ENCODE results near the gene SEC16A. TPM values are rescaled to one million over a fixed set of nuclear protein-coding genes. Genes with fewer than 3 reads are reported as not detected.

SEC16A gene
- total RNA-seq, 2 experiments from 2014 or later, result 69.4 to 71.2 TPM

DNA sequence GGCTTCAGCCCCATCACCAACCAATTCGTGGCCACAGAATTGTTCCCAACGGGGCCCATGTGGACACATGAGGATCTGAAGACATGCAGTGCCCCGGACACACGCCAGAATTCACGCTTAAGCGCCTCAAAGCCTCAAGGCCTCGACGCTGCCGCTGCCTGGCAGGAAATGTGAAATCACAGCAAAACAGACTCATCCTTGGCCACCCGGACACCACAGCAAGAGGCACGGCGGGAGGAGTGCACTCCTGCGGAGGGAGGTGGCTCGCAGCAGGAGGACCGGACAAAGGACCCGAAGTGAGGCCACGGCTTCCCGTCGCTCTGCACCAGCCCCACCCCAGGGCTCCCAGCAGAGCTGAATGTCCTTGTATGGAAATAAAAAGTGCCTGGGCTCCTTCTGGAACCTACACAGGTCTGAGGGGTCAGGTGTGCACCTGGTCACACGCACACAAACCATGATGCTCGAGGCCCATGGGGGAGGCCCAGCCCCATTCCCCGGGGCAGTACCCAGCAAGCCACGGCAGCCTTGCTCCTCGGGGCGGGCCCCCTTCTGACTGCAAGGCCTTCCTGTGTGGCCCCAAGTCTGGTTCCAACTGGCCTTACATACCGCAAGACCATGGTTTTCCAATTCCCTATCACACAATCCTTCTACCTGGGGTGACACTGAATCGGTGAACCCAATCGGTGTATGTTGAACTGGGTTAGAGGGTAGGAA is 10.0 kb downstream of the SEC16A start:
- Mint-ChIP-seq H3K4me3 (no peak overlapping the region), H3K27me3 (no peaks in the 10 kb centered on the region), H3K9me3 (no peaks in the 10 kb centered on the region), H3K27ac (no peak overlapping the region), H3K4me1 (peaks cover under 1% of the 10 kb centered on the region), H3K36me3 (peaks cover 4% of the 10 kb centered on the region)
- DNase-seq, result no peak

DNA sequence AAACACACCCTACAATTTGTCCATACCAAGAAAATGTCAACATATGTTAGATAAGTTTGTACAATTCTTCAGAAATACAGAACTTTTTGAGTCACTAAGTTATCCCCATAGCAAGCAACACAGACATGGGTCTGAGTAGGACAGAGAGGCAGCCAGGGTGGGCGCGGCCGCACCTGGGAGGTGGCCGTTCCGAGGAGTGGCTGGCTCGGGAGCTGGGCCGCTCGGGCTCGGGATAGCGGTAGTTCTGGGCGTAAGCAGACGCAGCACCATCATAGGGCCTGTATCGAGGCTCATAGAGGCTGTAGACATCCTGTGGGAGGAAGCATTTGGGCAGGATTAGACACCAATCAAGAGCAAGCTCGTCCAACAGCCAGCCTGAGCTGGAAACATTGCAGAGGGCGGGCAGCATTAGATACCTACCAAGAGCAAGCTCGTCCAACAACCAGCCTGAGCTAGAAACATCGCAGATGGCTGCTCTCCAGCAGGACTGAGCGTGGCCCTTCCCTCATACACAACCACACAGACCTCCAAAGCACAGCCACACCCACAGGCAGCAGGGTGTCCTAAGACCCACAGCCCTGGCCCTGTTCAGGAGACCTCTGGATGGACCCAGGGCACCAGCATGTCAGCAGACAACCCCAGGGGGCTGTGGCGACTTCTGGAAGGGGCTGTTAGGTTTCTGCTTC is 10.9 kb downstream of the SEC16A start:
- peaks cover 4% of the 10 kb centered on the region for H3K36me3 Mint-ChIP-seq

GRCh38 chr9:136470792-136471469 is 11.9 kb downstream of the SEC16A start:
- Mint-ChIP-seq H3K36me3 (peaks cover 4% of the 10 kb centered on the region), H3K27me3 (no peaks in the 10 kb centered on the region), H3K4me3 (no peak overlapping the region), H3K27ac (no peak overlapping the region), H3K9me3 (no peaks in the 10 kb centered on the region), H3K4me1 (no peaks in the 10 kb centered on the region)
- no peak for DNase-seq

More for the DNA sequence above, 10.9 kb downstream of the SEC16A start:
- Mint-ChIP-seq H3K9me3 (no peaks in the 10 kb centered on the region), H3K4me1 (no peaks in the 10 kb centered on the region), H3K27me3 (no peaks in the 10 kb centered on the region), H3K27ac (no peak overlapping the region), H3K4me3 (no peak overlapping the region)
- DNase-seq, result no peak

GRCh38 chr9:136470356-136470755 is 12.5 kb downstream of the SEC16A start:
- Mint-ChIP-seq H3K9me3 (no peaks in the 10 kb centered on the region), H3K27ac (no peak overlapping the region), H3K27me3 (no peaks in the 10 kb centered on the region), H3K4me1 (no peaks in the 10 kb centered on the region), H3K36me3 (peaks cover 6% of the 10 kb centered on the region), H3K4me3 (no peak overlapping the region)
- no peak for DNase-seq

- H3K27me3 Mint-ChIP-seq, result no peaks in the 10 kb centered on the region
- H3K9me3 Mint-ChIP-seq, result no peaks in the 10 kb centered on the region
- H3K27ac Mint-ChIP-seq, result no peak overlapping the region
- H3K4me1 Mint-ChIP-seq, result no peaks in the 10 kb centered on the region
- peaks cover 11% of the 10 kb centered on the region for H3K36me3 Mint-ChIP-seq
- H3K4me3 Mint-ChIP-seq, result no peak overlapping the region
- no peak for DNase-seq
Observed at GRCh38 chr9:136467766-136468165, 15.1 kb downstream of the SEC16A start.

DNA sequence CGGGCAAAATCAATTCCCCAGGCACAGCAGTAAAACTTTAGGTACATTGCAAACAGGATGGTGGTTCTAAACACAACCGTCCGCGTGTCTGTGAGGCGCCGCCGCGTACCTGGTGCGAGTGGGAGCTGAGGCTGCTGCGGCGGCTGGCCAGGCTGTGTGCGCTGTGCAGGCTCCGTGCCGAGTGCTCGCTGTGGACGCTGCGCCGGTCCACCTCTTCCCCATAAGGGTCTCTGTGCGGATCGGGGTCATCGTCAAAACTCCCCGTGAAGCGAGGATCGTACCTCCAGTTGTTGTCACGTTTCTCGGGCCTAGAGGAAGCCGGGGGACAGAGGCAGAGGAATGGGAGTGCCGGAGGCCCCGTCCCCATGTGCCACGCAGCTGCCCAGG is 16.7 kb downstream of the SEC16A start:
- H3K27me3 Mint-ChIP-seq, result no peaks in the 10 kb centered on the region
- no peaks in the 10 kb centered on the region for H3K4me1 Mint-ChIP-seq
- peaks cover 16% of the 10 kb centered on the region for H3K36me3 Mint-ChIP-seq
- H3K27ac Mint-ChIP-seq, result no peak overlapping the region
- H3K4me3 Mint-ChIP-seq, result no peak overlapping the region
- H3K9me3 Mint-ChIP-seq, result no peaks in the 10 kb centered on the region
- DNase-seq, result no peak

DNA sequence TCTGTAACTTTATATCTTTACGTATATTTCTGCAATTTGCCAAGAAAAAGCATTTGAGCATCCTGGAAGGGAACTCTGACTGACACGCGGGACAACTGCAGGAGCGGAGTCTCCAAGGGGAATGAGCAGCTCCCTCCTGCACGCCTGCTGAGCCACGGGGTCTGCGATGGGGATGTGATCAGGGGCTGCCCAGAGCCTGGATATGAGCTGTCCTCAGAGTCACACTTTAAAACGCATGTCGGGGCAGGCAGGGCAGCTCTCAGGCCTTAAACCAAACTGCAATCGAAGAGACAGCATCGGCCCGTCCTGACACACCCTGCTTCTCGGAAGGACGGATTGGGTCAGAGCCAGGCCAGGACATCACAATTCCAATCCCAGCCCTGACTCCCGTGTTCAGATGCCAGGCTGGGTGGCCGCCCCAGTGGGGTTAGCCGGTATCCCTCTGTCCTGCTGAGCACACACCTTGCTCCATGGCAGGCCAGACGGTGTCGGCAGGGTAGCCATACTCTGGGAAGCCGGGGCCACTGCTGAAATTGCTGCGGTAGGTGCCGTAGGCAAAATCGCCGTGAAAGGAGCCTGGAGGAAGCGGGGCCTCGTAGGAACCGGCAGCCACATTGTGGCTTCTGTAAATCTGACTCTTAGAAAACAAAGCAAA is 17.2 kb downstream of the SEC16A start:
- no peak overlapping the region for H3K4me3 Mint-ChIP-seq
- no peaks in the 10 kb centered on the region for H3K4me1 Mint-ChIP-seq
- peaks cover 16% of the 10 kb centered on the region for H3K36me3 Mint-ChIP-seq
- DNase-seq, result no peak
- H3K9me3 Mint-ChIP-seq, result no peaks in the 10 kb centered on the region
- H3K27me3 Mint-ChIP-seq, result no peaks in the 10 kb centered on the region
- no peak overlapping the region for H3K27ac Mint-ChIP-seq

GRCh38 chr9:136464241-136464640 is 18.6 kb downstream of the SEC16A start:
- DNase-seq, result no peak
- Mint-ChIP-seq H3K27ac (no peak overlapping the region), H3K9me3 (no peaks in the 10 kb centered on the region), H3K36me3 (peaks cover 24% of the 10 kb centered on the region), H3K4me1 (no peaks in the 10 kb centered on the region), H3K27me3 (no peaks in the 10 kb centered on the region), H3K4me3 (no peak overlapping the region)

DNA sequence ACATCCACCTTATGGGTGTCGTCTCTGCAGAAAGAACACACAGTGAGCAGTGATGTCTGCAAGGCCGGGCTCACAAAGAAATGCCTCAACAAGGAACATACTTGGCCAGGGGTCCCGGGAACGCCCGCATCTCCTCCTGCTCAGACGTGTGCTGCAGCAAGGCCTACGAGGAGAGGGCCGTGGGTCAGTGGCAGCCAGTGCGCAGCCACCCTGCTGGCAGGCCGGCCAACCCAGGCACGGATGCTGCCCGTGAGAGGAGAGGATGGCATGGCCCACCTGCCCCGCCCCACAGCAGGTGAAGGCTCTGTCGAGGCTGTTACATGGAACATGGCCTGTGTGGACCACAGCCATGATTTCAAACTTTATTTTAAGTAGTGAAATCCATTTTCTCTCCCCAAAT is 19.3 kb downstream of the SEC16A start:
- no peaks in the 10 kb centered on the region for H3K4me1 Mint-ChIP-seq

DNA sequence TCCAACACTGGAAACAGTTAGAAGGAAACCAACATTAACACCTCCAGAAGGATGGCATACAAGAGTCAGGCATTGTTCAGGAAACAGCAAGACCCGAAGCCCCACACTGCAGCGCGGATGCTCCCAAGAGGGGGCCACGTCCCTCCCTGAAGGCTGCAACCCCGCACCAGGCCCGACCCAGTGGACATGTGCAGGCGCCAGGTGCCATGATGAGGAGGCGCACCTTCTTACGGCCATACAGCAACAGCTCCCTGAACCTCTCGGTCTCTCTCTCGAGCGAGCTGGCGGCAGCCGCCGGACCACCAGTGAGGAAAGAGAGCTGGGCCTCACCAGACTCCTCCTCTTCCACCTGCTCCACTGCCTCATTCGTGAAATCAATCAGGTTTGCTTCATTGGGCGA is 20.2 kb downstream of the SEC16A start:
- DNase-seq, result no peak
- Mint-ChIP-seq H3K36me3 (peaks cover 29% of the 10 kb centered on the region), H3K9me3 (no peaks in the 10 kb centered on the region), H3K4me1 (no peaks in the 10 kb centered on the region), H3K4me3 (no peak overlapping the region), H3K27me3 (no peaks in the 10 kb centered on the region), H3K27ac (no peak overlapping the region)

More for the DNA sequence above, 19.3 kb downstream of the SEC16A start:
- no peak for DNase-seq
- no peak overlapping the region for H3K4me3 Mint-ChIP-seq
- no peaks in the 10 kb centered on the region for H3K9me3 Mint-ChIP-seq
- no peak overlapping the region for H3K27ac Mint-ChIP-seq
- H3K36me3 Mint-ChIP-seq, result peaks cover 29% of the 10 kb centered on the region
- no peaks in the 10 kb centered on the region for H3K27me3 Mint-ChIP-seq

DNA sequence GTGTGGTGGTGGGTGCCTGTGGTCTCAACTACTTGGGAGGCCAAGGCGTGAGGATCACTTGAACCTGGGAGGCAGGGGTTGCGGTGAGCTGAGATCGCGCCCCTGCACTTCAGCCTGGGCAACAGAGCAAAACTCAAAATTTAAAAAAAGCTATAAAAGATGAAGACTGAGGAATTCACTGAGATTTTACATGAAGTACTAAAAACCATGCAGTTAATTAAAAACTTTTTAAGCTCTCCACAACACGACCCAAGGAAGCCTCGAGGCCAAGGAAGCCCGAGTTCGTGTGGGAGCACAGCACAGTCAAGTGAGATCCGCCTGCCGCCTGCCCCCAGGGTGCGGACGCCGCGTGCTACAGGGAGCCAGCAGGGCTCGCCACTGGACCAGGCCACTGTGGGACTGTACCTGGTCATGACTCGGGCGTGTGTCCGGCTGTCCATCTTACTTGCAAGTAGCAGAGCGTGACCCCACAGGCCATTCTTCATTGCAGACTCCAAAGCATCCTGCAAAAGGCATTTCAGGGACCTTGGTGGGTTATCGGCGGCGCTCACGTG is 22.0 kb downstream of the SEC16A start:
- no peaks in the 10 kb centered on the region for H3K27me3 Mint-ChIP-seq
- no peaks in the 10 kb centered on the region for H3K4me1 Mint-ChIP-seq
- DNase-seq, result no peak
- no peaks in the 10 kb centered on the region for H3K9me3 Mint-ChIP-seq
- H3K4me3 Mint-ChIP-seq, result no peak overlapping the region
- peaks cover 29% of the 10 kb centered on the region for H3K36me3 Mint-ChIP-seq
- H3K27ac Mint-ChIP-seq, result no peak overlapping the region

DNA sequence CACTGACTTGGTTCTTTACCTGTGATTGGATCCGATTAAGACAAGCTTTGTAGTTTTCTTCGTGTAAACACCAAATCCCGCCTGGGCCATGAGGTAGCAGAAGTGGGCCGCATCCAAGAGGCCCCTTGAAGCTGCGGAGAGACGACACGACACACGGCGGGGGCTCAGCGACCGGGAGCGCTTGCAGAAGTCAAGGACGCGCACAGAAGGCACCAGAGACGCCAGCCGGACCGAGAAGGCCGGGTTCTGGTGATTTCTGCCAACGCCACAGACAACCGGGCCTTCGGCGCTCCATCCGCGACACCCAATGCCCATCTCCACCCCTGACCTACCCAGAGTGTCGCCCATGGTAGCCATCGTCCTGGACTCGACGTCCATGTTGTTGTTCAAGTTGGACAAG is 23.4 kb downstream of the SEC16A start:
- no peaks in the 10 kb centered on the region for H3K4me1 Mint-ChIP-seq
- H3K36me3 Mint-ChIP-seq, result peaks cover 25% of the 10 kb centered on the region
- no peak overlapping the region for H3K27ac Mint-ChIP-seq
- no peaks in the 10 kb centered on the region for H3K27me3 Mint-ChIP-seq
- H3K9me3 Mint-ChIP-seq, result no peaks in the 10 kb centered on the region
- DNase-seq, result no peak
- H3K4me3 Mint-ChIP-seq, result no peak overlapping the region

- no peak overlapping the region for H3K4me3 Mint-ChIP-seq
- DNase-seq, result no peak
- no peaks in the 10 kb centered on the region for H3K9me3 Mint-ChIP-seq
- peaks cover 25% of the 10 kb centered on the region for H3K36me3 Mint-ChIP-seq
- no peaks in the 10 kb centered on the region for H3K27me3 Mint-ChIP-seq
- H3K27ac Mint-ChIP-seq, result no peak overlapping the region
- no peaks in the 10 kb centered on the region for H3K4me1 Mint-ChIP-seq
Observed at GRCh38 chr9:136457326-136457725, 25.5 kb downstream of the SEC16A start.

DNA sequence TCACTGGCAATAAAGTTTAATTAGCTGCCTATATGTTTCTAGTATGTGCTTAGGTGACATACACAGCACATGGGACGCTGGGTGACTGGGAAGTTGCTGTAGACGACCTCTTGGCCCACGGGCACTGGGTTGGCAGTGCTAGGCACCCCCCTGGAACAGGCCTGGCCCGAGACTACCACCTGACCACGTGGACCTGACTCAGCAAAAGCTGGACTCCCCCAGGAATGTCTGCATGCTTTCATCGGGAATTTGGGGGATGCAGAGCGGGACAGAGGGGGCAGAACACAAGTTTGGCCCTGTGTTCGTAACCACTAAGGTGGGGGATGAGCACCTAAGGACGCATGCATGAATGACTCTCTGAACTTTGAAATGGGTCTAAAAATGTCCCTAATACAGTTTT is 26.6 kb downstream of the SEC16A start:
- no peaks in the 10 kb centered on the region for H3K4me1 Mint-ChIP-seq
- no peak overlapping the region for H3K4me3 Mint-ChIP-seq
- no peak overlapping the region for H3K27ac Mint-ChIP-seq
- no peak for DNase-seq
- H3K36me3 Mint-ChIP-seq, result peaks cover 23% of the 10 kb centered on the region
- no peaks in the 10 kb centered on the region for H3K27me3 Mint-ChIP-seq
- H3K9me3 Mint-ChIP-seq, result no peaks in the 10 kb centered on the region
